Endothelial cell of umbilical vein (primary cell): ENCODE measurements around the gene IRF3.

ENCODE experiments used
- CTCF ChIP-seq, 2 donors: IDR thresholded peaks; 1 replicate in 1 of 2; 2 replicates in 1 of 2; pipeline ENCODE4 v1.5.1; 2011; ENCODE audit warnings: low read length in 2 of 2, mild to moderate bottlenecking in 2 of 2, moderate library complexity in 2 of 2, control low read depth in 1 of 2, inconsistent platforms in 1 of 2, low read depth in 1 of 2; ENCODE audit not compliant: insufficient read depth in 1 of 2; ENCODE audit errors: extremely low read depth in 1 of 2
- EZH2 ChIP-seq: IDR thresholded peaks from 2 replicates; pipeline ENCODE4 v1.6.1; 2012; ENCODE audit warnings: borderline replicate concordance, low read depth, mild to moderate bottlenecking, moderate library complexity, low read length, inconsistent platforms; ENCODE audit not compliant: severe bottlenecking
- FOS ChIP-seq: IDR thresholded peaks from 2 replicates; pipeline ENCODE4 v1.6.1; 2011; ENCODE audit warnings: mild to moderate bottlenecking, low read length, moderate library complexity, borderline replicate concordance; ENCODE audit not compliant: insufficient read depth
- GATA2 ChIP-seq: IDR thresholded peaks from 2 replicates; pipeline ENCODE4 v1.7.0; 2011; ENCODE audit warnings: low read depth, mild to moderate bottlenecking, moderate library complexity, mixed read lengths, low read length; ENCODE audit not compliant: insufficient read length, insufficient read depth
- POLR2A ChIP-seq: IDR thresholded peaks from 2 replicates; pipeline ENCODE4 v1.6.1; 2012; ENCODE audit warnings: low read depth, mild to moderate bottlenecking, control low read depth, low read length
- POLR2AphosphoS5 ChIP-seq: IDR thresholded peaks from 2 replicates; pipeline ENCODE4 v1.6.1; 2012; ENCODE audit warnings: low read depth, mild to moderate bottlenecking, control low read depth, low read length, moderate library complexity; ENCODE audit not compliant: insufficient read depth

- no peak for TF ChIP-seq CTCF (IDR thresholded peaks at IDR 0.05; ENCODE audit: extremely low read depth in 1 of 2, insufficient read depth in 1 of 2, low read depth in 1 of 2, low read length in 2 of 2)
- TF ChIP-seq POLR2A, result no peak
- TF ChIP-seq GATA2, result no peak
- TF ChIP-seq POLR2AphosphoS5, result no peak
- no peak for TF ChIP-seq EZH2
- TF ChIP-seq FOS, result no peak
Measured at GRCh38 chr19:49626226-49626625, 39.4 kb downstream of the IRF3 start.
